H1 (cell line): ENCODE measurements around the gene RND2. TPM values are rescaled to one million over a fixed set of nuclear protein-coding genes. Genes with fewer than 3 reads are reported as not detected.

Experiments used
- BRCA1 ChIP-seq: IDR thresholded peaks from 2 replicates; pipeline ENCODE4 v1.6.1; 2012; ENCODE audit warnings: low read depth, low read length, improper control_type of control experiment
- CHD7 ChIP-seq: fragments of 300-600 bp; sonication (generic); IDR thresholded peaks from 2 replicates; pipeline ENCODE4 v1.7.1; 2012; ENCODE audit warnings: low read length, moderate library complexity, mild to moderate bottlenecking, inconsistent platforms; ENCODE audit not compliant: insufficient replicate concordance
- JUN ChIP-seq: IDR thresholded peaks from 2 replicates; pipeline ENCODE4 v1.6.1; 2011; ENCODE audit warnings: low read depth, mild to moderate bottlenecking, improper control_type of control experiment, low read length
- KDM4A ChIP-seq: IDR thresholded peaks from one replicate; pipeline ENCODE4 v1.7.1; 2012; ENCODE audit warnings: low read depth, mild to moderate bottlenecking, moderate library complexity, low read length, inconsistent platforms; ENCODE audit not compliant: severe bottlenecking
- RBBP5 ChIP-seq: IDR thresholded peaks from 2 replicates; pipeline ENCODE4 v1.7.1; 2012; ENCODE audit warnings: low read depth, mild to moderate bottlenecking, inconsistent platforms, low read length, moderate library complexity, borderline replicate concordance
- SIRT6 ChIP-seq: IDR thresholded peaks from one replicate; pipeline ENCODE4 v1.7.1; 2012; ENCODE audit warnings: low read length, inconsistent platforms
- SP2 ChIP-seq: IDR thresholded peaks from 2 replicates; pipeline ENCODE4 v1.6.1; 2012; ENCODE audit warnings: mild to moderate bottlenecking, low read length, inconsistent platforms
- SRF ChIP-seq: IDR thresholded peaks from 2 replicates; pipeline ENCODE4 v1.6.1; 2011; ENCODE audit warnings: mild to moderate bottlenecking, low read depth, low read length, moderate library complexity
- SUZ12 ChIP-seq: fragments of 200-600 bp; sonication (generic); IDR thresholded peaks from 2 replicates; pipeline ENCODE4 v1.6.1; 2012; ENCODE audit warnings: mild to moderate bottlenecking, inconsistent platforms, low read length, moderate library complexity, mixed read lengths
- TBP ChIP-seq: IDR thresholded peaks from 2 replicates; pipeline ENCODE4 v1.6.1; 2011; ENCODE audit warnings: low read depth, low read length, improper control_type of control experiment
- TEAD4 ChIP-seq: IDR thresholded peaks from 2 replicates; pipeline ENCODE4 v1.6.1; 2012; ENCODE audit warnings: low read depth, low read length, inconsistent platforms, mixed read lengths
- polyA plus RNA-seq, 7 experiments: library from polyadenylated mRNA; depleted of rRNA in 3 of 7; stranded (reverse) in 5 of 7; unstranded in 2 of 7; fragments of >200 nt in 5 of 7; fragments of 200-250 nt in 2 of 7; gene quantifications; 1 replicate in 5 of 7; 2 replicates in 1 of 7; 4 replicates in 1 of 7; pipeline versions ENCODE4 v1.2.1 to v1.2.3, GENCODE V29; 2011 to 2013; ENCODE audit warnings: missing spikeins in 2 of 7, mixed read lengths in 2 of 7
- total RNA-seq: library from RNA; stranded (reverse); fragmentation: NEBNext Ultra II Directional; extraction: Animal tissue kit (Norgen Biotek cat#: 25700); gene quantifications from 2 replicates; pipeline ENCODE4 v1.2.1, GENCODE V29; 2021

RND2 gene
- total and polyA plus RNA-seq, 2 of the 8 experiments (the other 6 are each of a cell fraction or from before 2014, with no cell fraction given), result 51.3 to 61.4 TPM

- TF ChIP-seq TBP, result no peak
- no peak for TF ChIP-seq SIRT6
- no peak for TF ChIP-seq JUN
- no peak for TF ChIP-seq BRCA1
- TF ChIP-seq SP2, result no peak
- TF ChIP-seq TEAD4, result no peak
- no peak for TF ChIP-seq SUZ12
- peak; percentile 50 for TF ChIP-seq KDM4A
- TF ChIP-seq CHD7, result no peak
- TF ChIP-seq RBBP5, result no peak
- peak; percentile 93 for TF ChIP-seq SRF
Measured at GRCh38 chr17:42979511-42980273, 45.3 kb upstream of the RND2 start, which contains the start of gene PTGES3L (continued).
